Measurements from ENCODE around the gene ADAMTSL2. TPM values are rescaled to one million over a fixed set of nuclear protein-coding genes. Genes with fewer than 3 reads are reported as not detected.

ADAMTSL2 gene
- total RNA-seq (not detected), polyA plus RNA-seq (not detected)

- DNase-seq = peak in 2 of 3 donors; percentile 8 to 20
- H3K9me3 ChIP-seq (ENCODE audit: control insufficient read depth in 2 of 2, low read length in 2 of 2) = no peaks in the 10 kb centered on the region
- Mint-ChIP-seq H3K9me3 (peaks cover 0 to 1% (median 0%) of the 10 kb centered on the region in 7 donors), H3K4me1 (peaks cover 0 to 7% (median 0%) of the 10 kb centered on the region in 4 donors), H3K27me3 (peaks cover 9% of the 10 kb centered on the region), H3K4me3 (peak within 1 kb of the TSS in 2 of 4 donors; percentile 5 to 51), H3K27ac (no peak within 1 kb of the TSS), H3K36me3 (no peaks in the 10 kb centered on the region)
- H3K4me1 ChIP-seq (ENCODE audit: control insufficient read depth, insufficient read depth, low read length, poor library complexity, severe bottlenecking) = peaks cover 4% of the 10 kb centered on the region
- H3K4me3 ChIP-seq (ENCODE audit: low read depth, low read length) = no peak within 1 kb of the TSS
- H3K36me3 ChIP-seq (ENCODE audit: control insufficient read depth, insufficient read depth, low read length) = no peaks in the 10 kb centered on the region
- ATAC-seq (ENCODE audit: low read depth in 2 of 2) = peak in 1 of 2 donors; percentile 30
- H3K27ac ChIP-seq (ENCODE audit: insufficient read depth, low read length, poor library complexity, severe bottlenecking) = no peak within 1 kb of the TSS
- no peaks in the 10 kb centered on the region for H3K27me3 ChIP-seq (ENCODE audit: control insufficient read depth, insufficient read depth, low read length)
These were observed at the start of gene ADAMTSL2 for GRCh38 chr9:133534346-133535291. TSS of gene ADAMTSL2 (plus strand) at chr9:133534704. CDS start at chr9:133536713, 2,009 bp downstream.

DNA sequence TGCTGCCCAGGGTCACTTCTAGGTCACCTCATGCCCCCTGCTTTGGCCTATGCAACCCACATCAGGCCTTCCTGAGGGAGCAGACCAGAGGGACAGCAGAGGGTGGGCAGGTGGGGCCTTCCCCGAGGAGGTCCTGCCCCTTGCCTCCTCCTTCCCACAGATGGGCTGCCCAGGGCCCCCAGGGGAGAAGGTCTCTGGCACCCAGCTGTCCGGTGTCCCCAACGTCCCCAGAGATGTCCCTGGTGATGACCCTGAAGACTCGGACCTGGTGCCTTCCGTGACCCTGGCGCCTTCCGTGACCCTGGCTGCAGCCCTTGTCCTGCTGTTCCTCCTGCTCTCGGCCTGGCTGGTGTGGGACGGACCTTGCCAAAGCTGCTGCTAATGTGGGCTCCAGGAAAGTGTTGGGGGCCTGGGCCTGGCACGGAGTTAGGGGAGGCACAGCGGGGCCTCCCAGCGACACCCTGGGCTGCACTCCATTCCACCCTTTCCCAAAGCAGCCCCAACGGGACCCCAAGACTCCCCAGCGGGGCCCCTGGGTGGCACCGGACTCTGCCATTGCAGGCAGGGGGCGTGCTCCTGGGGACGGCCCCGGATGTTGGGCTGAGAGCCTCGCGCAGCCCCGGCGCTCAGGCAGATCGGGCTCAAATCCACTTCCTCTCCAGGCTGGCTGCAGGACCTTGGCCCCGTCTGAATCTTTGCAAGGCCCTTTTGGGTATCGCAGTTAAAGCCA lies 48.8 kb upstream of the ADAMTSL2 start:
- Histone ChIP-seq H3K27me3 (ENCODE audit: control insufficient read depth, insufficient read depth, low read length) (no peaks in the 10 kb centered on the region), H3K36me3 (ENCODE audit: control insufficient read depth, insufficient read depth, low read length) (no peaks in the 10 kb centered on the region), H3K9me3 (ENCODE audit: control insufficient read depth in 2 of 2, low read length in 2 of 2) (no peaks in the 10 kb centered on the region), H3K4me3 (ENCODE audit: low read depth, low read length) (no peak overlapping the region), H3K27ac (ENCODE audit: insufficient read depth, low read length, poor library complexity, severe bottlenecking) (no peak overlapping the region), H3K4me1 (ENCODE audit: control insufficient read depth, insufficient read depth, low read length, poor library complexity, severe bottlenecking) (peaks cover 6% of the 10 kb centered on the region)
- H3K27me3 Mint-ChIP-seq = peaks cover 6% of the 10 kb centered on the region
- peaks cover 0 to 10% (median 0%) of the 10 kb centered on the region in 4 donors for H3K4me1 Mint-ChIP-seq
- H3K9me3 Mint-ChIP-seq = no peaks in the 10 kb centered on the region
- no peak overlapping the region for H3K4me3 Mint-ChIP-seq
- no peaks in the 10 kb centered on the region for H3K36me3 Mint-ChIP-seq
- ATAC-seq (ENCODE audit: low read depth in 2 of 2) = no peak
- H3K27ac Mint-ChIP-seq = no peak overlapping the region
- DNase-seq = peak in 1 of 3 donors; percentile 45

- Histone ChIP-seq H3K4me1 (ENCODE audit: control insufficient read depth, insufficient read depth, low read length, poor library complexity, severe bottlenecking) (peaks cover 6% of the 10 kb centered on the region), H3K36me3 (ENCODE audit: control insufficient read depth, insufficient read depth, low read length) (no peaks in the 10 kb centered on the region), H3K27me3 (ENCODE audit: control insufficient read depth, insufficient read depth, low read length) (no peaks in the 10 kb centered on the region), H3K4me3 (ENCODE audit: low read depth, low read length) (no peak overlapping the region), H3K9me3 (ENCODE audit: control insufficient read depth in 2 of 2, low read length in 2 of 2) (no peaks in the 10 kb centered on the region), H3K27ac (ENCODE audit: insufficient read depth, low read length, poor library complexity, severe bottlenecking) (no peak overlapping the region)
- ATAC-seq (ENCODE audit: low read depth in 2 of 2) = no peak
- Mint-ChIP-seq H3K36me3 (no peaks in the 10 kb centered on the region), H3K27me3 (peaks cover 6% of the 10 kb centered on the region), H3K4me3 (no peak overlapping the region), H3K9me3 (no peaks in the 10 kb centered on the region), H3K4me1 (peaks cover 0 to 8% (median 0%) of the 10 kb centered on the region in 4 donors), H3K27ac (no peak overlapping the region)
- DNase-seq = no peak
These were observed 47.2 kb upstream of the ADAMTSL2 start for GRCh38 chr9:133487331-133487725.

DNA sequence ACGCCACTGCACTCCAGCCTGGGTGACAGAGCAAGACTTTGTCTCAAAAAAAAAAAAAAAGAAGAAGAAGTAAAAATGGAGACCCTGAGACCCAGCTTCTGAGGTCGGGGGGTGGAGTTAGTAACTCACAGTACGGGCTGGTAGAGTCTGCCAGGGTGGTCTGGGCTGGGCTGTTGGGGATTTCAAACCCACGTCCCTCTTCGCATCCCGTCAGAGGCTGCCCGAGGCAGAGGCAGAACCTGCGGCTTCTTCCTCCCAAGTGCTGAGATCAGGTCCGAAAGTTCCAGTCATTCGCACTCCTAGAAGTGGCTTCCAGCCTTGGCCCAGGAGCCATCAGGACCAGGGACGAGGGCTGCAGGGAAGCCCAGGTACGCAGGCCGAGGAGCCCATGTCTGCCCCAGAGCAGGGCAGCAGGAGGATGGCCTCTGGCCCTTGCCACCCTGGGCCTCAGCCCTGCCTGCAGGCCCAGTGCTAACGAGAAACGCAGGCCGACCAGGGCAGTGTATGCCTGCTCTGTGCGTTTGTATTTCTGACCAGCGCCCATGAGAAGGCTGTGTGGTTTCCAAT lies 45.7 kb upstream of the ADAMTSL2 start:
- Mint-ChIP-seq H3K27ac (no peak overlapping the region), H3K4me1 (peaks cover 0 to 8% (median 0%) of the 10 kb centered on the region in 4 donors)
- H3K27me3 ChIP-seq (ENCODE audit: control insufficient read depth, insufficient read depth, low read length) = no peaks in the 10 kb centered on the region

DNA sequence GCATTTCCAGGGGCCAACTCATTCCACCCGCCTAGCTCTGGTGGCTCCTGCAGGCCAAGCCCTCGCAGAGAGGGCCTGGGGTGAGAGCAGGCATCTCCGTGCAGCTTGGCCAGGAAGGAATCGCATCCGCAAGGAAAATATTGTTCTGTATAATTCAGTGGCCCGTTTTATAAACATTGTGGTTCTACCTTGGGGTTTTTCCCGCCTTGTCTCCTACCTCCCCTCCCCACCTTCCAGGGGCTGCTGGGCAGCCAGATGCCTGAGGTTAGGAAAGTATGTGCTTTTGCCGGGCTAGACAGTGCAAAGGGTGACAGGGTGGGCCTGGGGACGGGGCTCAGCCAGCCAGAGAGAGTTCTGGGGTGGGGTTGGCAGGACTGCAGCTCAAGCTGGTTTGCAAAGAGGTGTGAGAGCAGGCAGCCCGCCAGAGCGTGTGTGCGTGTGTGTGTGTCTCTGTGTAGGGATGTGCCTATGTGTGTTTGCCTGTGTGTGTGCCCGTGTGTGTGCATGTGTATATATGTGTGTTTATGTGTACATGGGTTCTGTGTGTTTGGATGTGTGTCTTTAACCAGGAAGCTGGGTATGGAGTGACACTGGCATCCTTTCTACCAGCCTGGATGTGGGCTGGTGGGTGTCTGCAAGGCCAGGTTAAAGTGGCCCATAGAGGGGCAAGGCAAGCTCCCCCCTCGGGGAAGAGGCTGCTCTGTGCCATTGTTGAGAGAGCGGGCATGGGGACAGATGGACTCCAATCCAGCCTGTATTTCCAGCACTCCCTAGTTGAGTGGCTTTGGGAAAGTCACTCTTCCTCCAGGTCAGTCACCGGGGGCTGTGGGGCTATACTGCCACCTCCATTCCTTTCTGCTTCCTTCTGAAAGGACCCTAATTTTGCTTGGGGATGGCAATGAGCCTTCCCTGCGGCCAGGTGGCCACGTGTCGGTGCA lies 45.0 kb upstream of the ADAMTSL2 start:
- no peaks in the 10 kb centered on the region for H3K9me3 ChIP-seq (ENCODE audit: control insufficient read depth in 2 of 2, low read length in 2 of 2)
- H3K27me3 ChIP-seq (ENCODE audit: control insufficient read depth, insufficient read depth, low read length) = no peaks in the 10 kb centered on the region
- Mint-ChIP-seq H3K27me3 (peaks cover 6% of the 10 kb centered on the region), H3K4me3 (no peak overlapping the region), H3K9me3 (no peaks in the 10 kb centered on the region), H3K36me3 (no peaks in the 10 kb centered on the region), H3K27ac (no peak overlapping the region), H3K4me1 (peaks cover 0 to 8% (median 0%) of the 10 kb centered on the region in 4 donors)
- no peak overlapping the region for H3K27ac ChIP-seq (ENCODE audit: insufficient read depth, low read length, poor library complexity, severe bottlenecking)
- ATAC-seq (ENCODE audit: low read depth in 2 of 2) = no peak
- DNase-seq = no peak
- no peak overlapping the region for H3K4me3 ChIP-seq (ENCODE audit: low read depth, low read length)
- H3K36me3 ChIP-seq (ENCODE audit: control insufficient read depth, insufficient read depth, low read length) = no peaks in the 10 kb centered on the region
- peaks cover 6% of the 10 kb centered on the region for H3K4me1 ChIP-seq (ENCODE audit: control insufficient read depth, insufficient read depth, low read length, poor library complexity, severe bottlenecking)

More for the DNA sequence above, 45.7 kb upstream of the ADAMTSL2 start:
- Histone ChIP-seq H3K9me3 (ENCODE audit: control insufficient read depth in 2 of 2, low read length in 2 of 2) (no peaks in the 10 kb centered on the region), H3K4me1 (ENCODE audit: control insufficient read depth, insufficient read depth, low read length, poor library complexity, severe bottlenecking) (peaks cover 6% of the 10 kb centered on the region), H3K36me3 (ENCODE audit: control insufficient read depth, insufficient read depth, low read length) (no peaks in the 10 kb centered on the region), H3K27ac (ENCODE audit: insufficient read depth, low read length, poor library complexity, severe bottlenecking) (no peak overlapping the region), H3K4me3 (ENCODE audit: low read depth, low read length) (no peak overlapping the region)
- no peaks in the 10 kb centered on the region for H3K36me3 Mint-ChIP-seq
- no peak for DNase-seq
- H3K9me3 Mint-ChIP-seq = no peaks in the 10 kb centered on the region
- peaks cover 6% of the 10 kb centered on the region for H3K27me3 Mint-ChIP-seq
- no peak overlapping the region for H3K4me3 Mint-ChIP-seq
- no peak for ATAC-seq (ENCODE audit: low read depth in 2 of 2)

DNA sequence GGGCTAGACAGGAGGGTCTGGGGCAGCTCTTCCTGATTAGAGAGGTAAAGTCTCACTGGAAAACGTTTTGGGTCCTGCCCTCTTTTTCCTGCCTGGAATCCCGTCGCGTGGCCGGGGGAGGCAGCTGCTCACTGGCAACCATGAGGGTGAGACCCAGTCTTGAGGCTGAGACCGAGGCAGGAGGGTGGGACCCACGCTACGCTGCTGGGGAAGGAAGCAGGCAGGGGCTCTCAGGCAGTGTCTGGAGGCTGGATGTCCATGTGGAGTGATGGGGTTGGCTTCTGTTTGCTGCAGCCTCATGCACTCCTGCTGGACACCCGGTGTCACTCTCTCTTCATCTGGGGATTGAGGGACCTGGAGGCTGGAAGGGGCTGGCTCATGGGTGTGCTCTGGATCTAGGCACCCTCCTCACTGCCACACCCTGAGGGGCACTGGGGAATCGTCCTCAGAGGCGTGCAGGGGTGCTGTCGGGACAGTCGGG lies 44.3 kb upstream of the ADAMTSL2 start:
- no peaks in the 10 kb centered on the region for H3K9me3 Mint-ChIP-seq

More for the DNA sequence above, 44.3 kb upstream of the ADAMTSL2 start:
- Mint-ChIP-seq H3K36me3 (no peaks in the 10 kb centered on the region), H3K4me3 (no peak overlapping the region), H3K27ac (no peak overlapping the region), H3K4me1 (peaks cover 0 to 8% (median 0%) of the 10 kb centered on the region in 4 donors), H3K27me3 (peaks cover 6% of the 10 kb centered on the region)
- ATAC-seq (ENCODE audit: low read depth in 2 of 2) = no peak
- Histone ChIP-seq H3K4me1 (ENCODE audit: control insufficient read depth, insufficient read depth, low read length, poor library complexity, severe bottlenecking) (peaks cover 6% of the 10 kb centered on the region), H3K36me3 (ENCODE audit: control insufficient read depth, insufficient read depth, low read length) (no peaks in the 10 kb centered on the region), H3K27me3 (ENCODE audit: control insufficient read depth, insufficient read depth, low read length) (no peaks in the 10 kb centered on the region), H3K4me3 (ENCODE audit: low read depth, low read length) (no peak overlapping the region), H3K9me3 (ENCODE audit: control insufficient read depth in 2 of 2, low read length in 2 of 2) (no peaks in the 10 kb centered on the region), H3K27ac (ENCODE audit: insufficient read depth, low read length, poor library complexity, severe bottlenecking) (no peak overlapping the region)
- no peak for DNase-seq

Data from CD4-positive, CD25-positive, alpha-beta regulatory T cell (primary cell).